ENCODE results near the gene C1GALT1. TPM values are rescaled to one million over a fixed set of nuclear protein-coding genes. Genes with fewer than 3 reads are reported as not detected.
"Not testable (repeated sequence)": the region's sequence is repeated elsewhere in the genome, so short reads cannot be mapped to it uniquely, and the experiment has no call there.

Gene C1GALT1
- total RNA-seq, 4 donors from 2014 or later: 6.8 to 37.6 (median 16.3) TPM

GRCh38 chr7:7190142-7190541 lies 7.8 kb downstream of the C1GALT1 start:
- H3K4me1 ChIP-seq: peaks cover 0 to 11% (median 0%) of the 10 kb centered on the region in 4 donors
- in situ Hi-C loops (cut with MboI; ENCODE audit: low pct_ligation_motif_present in 1 of 4, low pct_unique_long_range_greater_than_20kb in 1 of 4, low sequenced_read_pairs in 3 of 4) (no loop called here), intact Hi-C loops (cut with DNase I; ENCODE audit: low total_unique reads) (no loop called here)
- DNase-seq: no peak
- H3K27me3 ChIP-seq: no peaks in the 10 kb centered on the region
- 71 to 78% methylated on average over 4 to 5 of the region's 5 CpGs for WGBS, 2 donors (ENCODE audit: low coverage in 1 of 2)
- no peaks in the 10 kb centered on the region for H3K9me3 ChIP-seq
- no peaks in the 10 kb centered on the region for H3K36me3 ChIP-seq
- TF ChIP-seq POLR2A (IDR thresholded peaks at IDR 0.05): no peak
- TF ChIP-seq POLR2AphosphoS5 (IDR thresholded peaks at IDR 0.05): no peak
- TF ChIP-seq EP300 (IDR thresholded peaks at IDR 0.05; ENCODE audit: low read depth): no peak
- no peak for TF ChIP-seq CTCF (IDR thresholded peaks at IDR 0.05)
- H3K27ac ChIP-seq: no peak overlapping the region
- no peak overlapping the region for H3K4me3 ChIP-seq

- in situ Hi-C loops (cut with MboI; ENCODE audit: low pct_ligation_motif_present in 1 of 4, low pct_unique_long_range_greater_than_20kb in 1 of 4, low sequenced_read_pairs in 3 of 4): no loop called here
- Histone ChIP-seq H3K4me3 (no peak overlapping the region), H3K9me3 (no peaks in the 10 kb centered on the region), H3K36me3 (no peaks in the 10 kb centered on the region), H3K27me3 (no peaks in the 10 kb centered on the region), H3K27ac (no peak overlapping the region), H3K4me1 (peaks cover 0 to 12% (median 0%) of the 10 kb centered on the region in 4 donors)
- intact Hi-C loops (cut with DNase I; ENCODE audit: low total_unique reads): no loop called here
- TF ChIP-seq CTCF (IDR thresholded peaks at IDR 0.05) (no peak), POLR2AphosphoS5 (IDR thresholded peaks at IDR 0.05) (no peak), POLR2A (IDR thresholded peaks at IDR 0.05) (no peak), EP300 (IDR thresholded peaks at IDR 0.05; ENCODE audit: low read depth) (no peak)
- DNase-seq: no peak
- WGBS, 2 donors (ENCODE audit: low coverage in 1 of 2): 97 to 100% methylated on average over 1 of the region's 1 CpG
Measured at GRCh38 chr7:7191137-7191536, 8.8 kb downstream of the C1GALT1 start.

- DNase-seq; H3K36me3 ChIP-seq; H3K4me3 ChIP-seq; intact Hi-C loops (cut with DNase I; ENCODE audit: low total_unique reads); H3K27ac ChIP-seq; H3K9me3 ChIP-seq; in situ Hi-C loops (cut with MboI; ENCODE audit: low pct_ligation_motif_present in 1 of 4, low pct_unique_long_range_greater_than_20kb in 1 of 4, low sequenced_read_pairs in 3 of 4); H3K27me3 ChIP-seq: not testable (repeated sequence)
- WGBS, 2 donors (ENCODE audit: low coverage in 1 of 2): 81 to 82% methylated on average over 3 to 4 of the region's 4 CpGs
- peaks cover 0 to 12% (median 0%) of the 10 kb centered on the region in 4 donors for H3K4me1 ChIP-seq
Measured at GRCh38 chr7:7192798-7193788, 10.7 kb downstream of the C1GALT1 start.

- H3K9me3 ChIP-seq; H3K27ac ChIP-seq; H3K4me3 ChIP-seq; H3K27me3 ChIP-seq; intact Hi-C loops (cut with DNase I; ENCODE audit: low total_unique reads); in situ Hi-C loops (cut with MboI; ENCODE audit: low pct_ligation_motif_present in 1 of 4, low pct_unique_long_range_greater_than_20kb in 1 of 4, low sequenced_read_pairs in 3 of 4); DNase-seq; H3K36me3 ChIP-seq: not testable (repeated sequence)
- H3K4me1 ChIP-seq: peaks cover 9 to 15% (median 14%) of the 10 kb centered on the region in 4 donors
- WGBS, 2 donors (ENCODE audit: low coverage in 1 of 2): 85 to 91% methylated on average over 2 to 3 of the region's 3 CpGs
Measured at GRCh38 chr7:7199592-7199991, 17.2 kb downstream of the C1GALT1 start.

- H3K27me3 ChIP-seq; H3K36me3 ChIP-seq; H3K27ac ChIP-seq; intact Hi-C loops (cut with DNase I; ENCODE audit: low total_unique reads); in situ Hi-C loops (cut with MboI; ENCODE audit: low pct_ligation_motif_present in 1 of 4, low pct_unique_long_range_greater_than_20kb in 1 of 4, low sequenced_read_pairs in 3 of 4); H3K4me3 ChIP-seq; H3K9me3 ChIP-seq; DNase-seq: not testable (repeated sequence)
- WGBS, 2 donors (ENCODE audit: low coverage in 1 of 2): 87 to 89% methylated on average over 2 to 3 of the region's 3 CpGs
- H3K4me1 ChIP-seq: peaks cover 9 to 15% (median 11%) of the 10 kb centered on the region in 4 donors
Measured at GRCh38 chr7:7200255-7200654, 17.9 kb downstream of the C1GALT1 start.
